Stomach (tissue), 9 donors: Measurements from ENCODE around the gene CDYL. TPM values are rescaled to one million over a fixed set of nuclear protein-coding genes. Genes with fewer than 3 reads are reported as not detected.
A peak's percentile ranks its signal among the peaks of the same experiment; 100 is the strongest.

Experiments used
- DNase-seq, 2 donors: peaks; one replicate each; pipeline versions ENCODE4 v3.0.0 to v3.0.0-alpha.2; 2013 to 2019
- H3K27ac ChIP-seq, 5 donors: fragments of 200-600 bp in 4 of 5; sonication (generic) in 4 of 5; one replicate each; pipeline ENCODE4 v1.5.1; 2013 to 2019; ENCODE audit warnings: mild to moderate bottlenecking in 1 of 5, moderate library complexity in 1 of 5
- H3K27me3 ChIP-seq, 3 donors: fragments of 200-600 bp; sonication (generic); one replicate each; pipeline ENCODE4 v1.5.1; 2017 to 2019; ENCODE audit warnings: mixed run types in 1 of 3
- H3K36me3 ChIP-seq, 4 donors: fragments of 200-600 bp; sonication (generic); 1 replicate in 3 of 4; 2 replicates in 1 of 4; pipeline ENCODE4 v1.5.1; 2016 to 2019
- H3K4me1 ChIP-seq, 4 donors: fragments of 200-600 bp; sonication (generic); one replicate each; pipeline ENCODE4 v1.5.1; 2016 to 2019
- H3K4me3 ChIP-seq, 4 donors: fragments of 200-600 bp; sonication (generic) in 3 of 4; one replicate each; pipeline ENCODE4 v1.5.1; 2016 to 2019; ENCODE audit warnings: mild to moderate bottlenecking in 1 of 4
- H3K9me3 ChIP-seq, 4 donors: fragments of 200-600 bp; sonication (generic); one replicate each; pipeline ENCODE4 v1.5.1; 2016 to 2019
- EP300 ChIP-seq: sonication (generic); formaldehyde crosslinking; IDR thresholded peaks from one replicate; pipeline ENCODE4 v1.6.1; 2017; ENCODE audit warnings: antibody characterized with exemption
- POLR2A ChIP-seq, 4 donors: fragments of 450-650 bp; IDR thresholded peaks; one replicate each; pipeline ENCODE4 v1.6.1; 2016; ENCODE audit warnings: antibody characterized with exemption in 4 of 4, control low read depth in 2 of 4, mild to moderate bottlenecking in 1 of 4, moderate library complexity in 1 of 4
- POLR2AphosphoS5 ChIP-seq, 3 donors: sonication (generic); formaldehyde crosslinking; IDR thresholded peaks; one replicate each; pipeline ENCODE4 v1.6.1; 2016; ENCODE audit warnings: antibody characterized with exemption in 3 of 3
- WGBS, 5 donors: extraction: QIAGEN DNeasy Blood & Tissue Kit in 3 of 5; methylation state at CpG; one replicate each; pipeline versions ENCODE4 v1.1.5 to v1.1.7; 2013 to 2018; 5-methylcytosine and 5-hydroxymethylcytosine counted together
- intact Hi-C: fragments of 100-400 bp; cut with DNase I; formaldehyde crosslinking; loops from one replicate; pipeline ENCODE4 v1.15.1; 2023; ENCODE audit warnings: low total_unique reads
- polyA plus RNA-seq, 3 donors: library from polyadenylated mRNA; stranded (reverse); fragments of 200-250 nt; gene quantifications; one replicate each; pipeline ENCODE4 v1.2.3, GENCODE V29; 2013
- total RNA-seq, 5 donors: library from RNA; depleted of rRNA; stranded (reverse); fragments of >200 nt; gene quantifications; one replicate each; pipeline versions ENCODE4 v1.1.0 to v1.2.3, GENCODE V29; 2014 to 2016
- TF ChIP-seq, protein P1 (sequence below), 7 experiments: fragments of 450-650 bp in 4 of 7; fragments of 200-600 bp in 3 of 7; sonication (generic) in 3 of 7; IDR thresholded peaks; one replicate each; pipeline ENCODE4 v1.5.1; 2016 to 2019; ENCODE audit warnings: antibody characterized with exemption in 7 of 7, control low read depth in 2 of 7, mild to moderate bottlenecking in 1 of 7
- donor health status: healthy with polysubstance abuse.
- donor health status: Bipolar disorder and iron deficiency.
- donor health status: healthy.

CDYL gene
- total and polyA plus RNA-seq, 8 donors: 6.2 to 226 (median 18.4) TPM

DNA sequence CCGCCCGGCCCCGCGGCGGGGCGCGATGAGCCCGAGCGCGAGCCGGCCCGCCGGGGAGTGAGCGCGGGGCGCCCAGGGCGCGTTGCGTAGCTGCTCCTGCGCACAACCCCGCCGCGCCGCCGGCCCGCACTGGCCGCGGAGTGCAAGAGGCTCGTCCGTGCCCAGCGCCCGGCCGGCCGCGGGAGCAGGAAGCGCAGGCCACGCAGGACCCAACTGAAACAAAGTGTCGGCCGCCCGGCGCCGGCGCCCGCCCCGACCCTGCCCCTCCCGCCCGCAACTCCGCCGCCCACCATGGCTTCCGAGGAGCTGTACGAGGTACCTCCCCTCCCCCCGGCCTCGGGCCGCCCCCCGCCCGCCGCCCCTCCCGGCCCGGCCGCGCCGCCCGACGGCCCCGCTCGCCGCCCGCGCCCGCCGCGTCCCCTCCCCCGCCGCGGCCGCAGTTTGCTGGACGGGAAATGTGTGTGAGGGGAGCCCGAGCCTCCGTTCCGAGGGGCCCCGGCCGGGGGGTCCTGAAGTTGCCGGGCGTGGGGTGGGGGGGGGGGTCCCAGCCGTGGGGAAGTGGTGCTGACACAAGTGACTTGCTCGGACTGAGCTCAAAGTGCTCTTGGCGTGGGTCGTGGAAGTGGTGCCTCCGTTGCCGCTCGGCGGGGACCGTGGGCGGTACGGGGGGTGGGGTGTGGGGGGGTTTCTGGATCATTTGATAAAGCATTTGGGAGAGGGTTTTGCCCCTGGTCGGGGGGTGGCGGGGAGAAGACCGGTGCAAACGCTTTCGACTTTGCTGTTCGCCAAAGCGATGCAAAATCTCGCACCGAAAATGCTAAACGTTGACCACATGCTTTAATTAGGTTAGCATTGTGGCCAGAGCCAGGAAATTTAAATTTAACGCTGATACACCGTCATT lies 539 bp downstream of the CDYL start:
- peak in 1 of 2 donors; percentile 79 for DNase-seq
- intact Hi-C loops: no loop called here
- Histone ChIP-seq H3K36me3 (no peaks in the 10 kb centered on the region), H3K4me3 (peak overlapping the region; percentile 67 to 81 (median 72)), H3K4me1 (peaks cover 8 to 56% (median 24%) of the 10 kb centered on the region in 4 donors), H3K27ac (peak overlapping the region; percentile 74 to 96 (median 91)), H3K27me3 (no peaks in the 10 kb centered on the region), H3K9me3 (no peaks in the 10 kb centered on the region)
- TF ChIP-seq POLR2AphosphoS5 (IDR thresholded peaks at IDR 0.05) (peak in 1 of 3 donors; percentile 2), POLR2A (IDR thresholded peaks at IDR 0.05) (no peak)
- WGBS, 5 donors: 0 to 1% (median 1%) methylated on average over 12 to 106 of the region's 107 CpGs

DNA sequence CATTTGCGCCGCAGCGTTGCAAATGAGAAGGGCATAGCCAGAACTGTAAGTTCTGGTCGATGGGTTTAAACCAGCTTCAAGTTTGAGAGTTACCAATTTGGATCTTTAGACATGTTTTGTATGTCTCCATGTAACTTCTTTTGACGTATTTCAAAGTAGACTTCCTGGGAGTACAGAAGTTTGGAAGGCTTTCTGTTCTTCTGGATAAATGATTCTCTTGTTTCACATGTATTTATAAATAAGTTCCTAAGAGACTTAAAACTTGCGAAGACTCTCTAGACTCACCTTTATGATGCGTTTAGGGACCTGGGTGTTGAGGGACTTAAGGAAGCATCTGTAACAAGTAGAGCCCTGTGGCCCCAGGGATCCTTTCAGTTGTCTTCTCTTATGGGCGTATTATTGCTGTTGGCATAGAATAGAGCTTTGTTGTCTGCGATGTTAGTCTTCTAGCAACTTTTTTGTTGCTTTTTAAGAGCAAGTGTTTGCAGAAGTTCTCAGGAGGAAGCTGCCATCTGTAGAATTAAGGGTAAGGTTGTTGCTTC lies 1.3 kb downstream of the CDYL start:
- 10 to 16% (median 14%) methylated on average over 9 of the region's 9 CpGs for WGBS, 5 donors
- DNase-seq: no peak
- intact Hi-C loops: no loop called here
- Histone ChIP-seq H3K27me3 (no peaks in the 10 kb centered on the region), H3K36me3 (no peaks in the 10 kb centered on the region), H3K4me1 (peaks cover 8 to 64% (median 29%) of the 10 kb centered on the region in 4 donors), H3K4me3 (peak overlapping the region; percentile 67 to 81 (median 72)), H3K27ac (peak overlapping the region in 3 of 5 donors; percentile 79 to 93 (median 91)), H3K9me3 (no peaks in the 10 kb centered on the region)
- TF ChIP-seq POLR2AphosphoS5 (IDR thresholded peaks at IDR 0.05) (no peak), EP300 (no peak), POLR2A (IDR thresholded peaks at IDR 0.05) (no peak)
- TF ChIP-seq, protein P1, sequence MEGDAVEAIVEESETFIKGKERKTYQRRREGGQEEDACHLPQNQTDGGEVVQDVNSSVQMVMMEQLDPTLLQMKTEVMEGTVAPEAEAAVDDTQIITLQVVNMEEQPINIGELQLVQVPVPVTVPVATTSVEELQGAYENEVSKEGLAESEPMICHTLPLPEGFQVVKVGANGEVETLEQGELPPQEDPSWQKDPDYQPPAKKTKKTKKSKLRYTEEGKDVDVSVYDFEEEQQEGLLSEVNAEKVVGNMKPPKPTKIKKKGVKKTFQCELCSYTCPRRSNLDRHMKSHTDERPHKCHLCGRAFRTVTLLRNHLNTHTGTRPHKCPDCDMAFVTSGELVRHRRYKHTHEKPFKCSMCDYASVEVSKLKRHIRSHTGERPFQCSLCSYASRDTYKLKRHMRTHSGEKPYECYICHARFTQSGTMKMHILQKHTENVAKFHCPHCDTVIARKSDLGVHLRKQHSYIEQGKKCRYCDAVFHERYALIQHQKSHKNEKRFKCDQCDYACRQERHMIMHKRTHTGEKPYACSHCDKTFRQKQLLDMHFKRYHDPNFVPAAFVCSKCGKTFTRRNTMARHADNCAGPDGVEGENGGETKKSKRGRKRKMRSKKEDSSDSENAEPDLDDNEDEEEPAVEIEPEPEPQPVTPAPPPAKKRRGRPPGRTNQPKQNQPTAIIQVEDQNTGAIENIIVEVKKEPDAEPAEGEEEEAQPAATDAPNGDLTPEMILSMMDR (IDR thresholded peaks at IDR 0.05): no peak

DNA sequence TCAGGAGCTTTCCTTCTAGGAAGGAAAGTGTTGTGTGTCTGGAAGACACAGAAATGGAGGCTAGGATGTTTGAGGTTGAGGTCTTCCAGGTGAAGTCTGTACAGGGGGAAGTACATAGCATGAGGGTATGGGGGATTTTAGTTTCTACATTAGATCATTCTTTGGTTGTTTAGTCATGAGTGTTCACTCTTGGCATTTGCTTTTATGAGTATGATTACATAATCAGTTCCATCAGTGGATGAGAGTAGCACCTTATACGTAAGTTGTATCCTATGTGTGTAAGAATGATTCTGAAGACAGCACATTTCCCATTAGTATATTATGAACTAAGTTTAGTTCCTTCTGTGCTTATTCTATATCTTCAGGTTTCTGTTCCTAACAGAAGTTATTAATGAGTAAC lies 1.9 kb downstream of the CDYL start:
- Histone ChIP-seq H3K36me3 (no peaks in the 10 kb centered on the region), H3K4me1 (peaks cover 8 to 68% (median 30%) of the 10 kb centered on the region in 4 donors), H3K27me3 (no peaks in the 10 kb centered on the region), H3K27ac (peak overlapping the region in 1 of 5 donors; percentile 91), H3K9me3 (no peaks in the 10 kb centered on the region), H3K4me3 (peak overlapping the region in 2 of 4 donors; percentile 67 to 74)
- intact Hi-C loops: no loop called here
- no peak for DNase-seq
- 80 to 95% (median 89%) methylated on average over 1 of the region's 1 CpG for WGBS, 5 donors
- TF ChIP-seq, protein P1 (IDR thresholded peaks at IDR 0.05): no peak
- TF ChIP-seq POLR2A (IDR thresholded peaks at IDR 0.05): no peak
- no peak for TF ChIP-seq POLR2AphosphoS5 (IDR thresholded peaks at IDR 0.05)
- no peak for TF ChIP-seq EP300

DNA sequence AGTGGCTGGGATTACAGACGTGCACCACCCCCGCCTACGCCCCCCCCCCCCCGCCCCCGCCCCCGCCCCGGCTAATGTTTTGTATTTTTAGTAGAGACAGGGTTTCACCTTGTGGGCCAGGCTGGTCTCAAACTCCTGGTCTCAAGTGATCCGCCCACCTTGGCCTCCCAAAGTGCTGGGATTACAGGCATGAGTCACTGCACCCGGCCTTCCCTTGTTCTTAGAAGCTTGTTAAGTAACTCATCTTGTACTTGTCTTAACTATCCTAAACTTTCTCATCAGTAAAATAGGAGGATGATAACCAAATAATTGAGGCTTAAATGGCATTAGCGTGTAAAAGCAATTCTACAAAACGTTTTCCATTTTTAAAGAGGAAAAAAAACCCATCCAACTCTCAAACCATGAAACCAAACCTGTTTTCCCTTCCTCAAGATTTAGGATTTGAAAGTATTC lies 4.2 kb downstream of the CDYL start:
- Histone ChIP-seq H3K4me3 (no peak overlapping the region), H3K27me3 (no peaks in the 10 kb centered on the region), H3K4me1 (peaks cover 8 to 60% (median 23%) of the 10 kb centered on the region in 4 donors), H3K36me3 (no peaks in the 10 kb centered on the region), H3K27ac (no peak overlapping the region), H3K9me3 (no peaks in the 10 kb centered on the region)
- intact Hi-C loops: loop anchor here (10.0 kb wide), 1 partner anchor 154 kb away; no protein-coding TSS in a partner anchor
- DNase-seq: no peak
- no peak for TF ChIP-seq EP300
- 33 to 64% (median 46%) methylated on average over 9 to 11 of the region's 11 CpGs for WGBS, 5 donors

DNA sequence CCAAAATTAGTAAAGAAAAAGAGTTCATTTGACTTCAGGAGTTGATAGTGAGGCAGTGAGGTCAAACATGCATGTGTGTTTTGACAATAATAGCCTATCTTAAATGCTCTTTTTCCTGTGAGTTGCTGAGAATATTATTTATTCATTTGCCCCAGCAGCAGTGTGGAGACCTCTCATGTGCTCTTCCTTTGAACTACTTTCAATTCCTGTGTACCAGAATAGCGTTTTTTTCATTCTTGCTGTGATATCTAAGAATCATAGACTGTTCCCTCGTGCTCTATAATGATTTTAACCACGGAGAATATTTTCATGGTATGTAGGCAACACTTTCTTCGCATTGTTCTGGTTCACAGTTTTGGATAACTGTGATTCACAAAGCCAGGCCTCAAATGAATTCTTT lies 5.2 kb downstream of the CDYL start:
- no peak for TF ChIP-seq POLR2AphosphoS5 (IDR thresholded peaks at IDR 0.05)
- TF ChIP-seq POLR2A (IDR thresholded peaks at IDR 0.05): no peak
- Histone ChIP-seq H3K4me1 (peaks cover 8 to 70% (median 27%) of the 10 kb centered on the region in 4 donors), H3K9me3 (no peaks in the 10 kb centered on the region), H3K36me3 (no peaks in the 10 kb centered on the region), H3K27ac (no peak overlapping the region), H3K4me3 (no peak overlapping the region), H3K27me3 (no peaks in the 10 kb centered on the region)
- WGBS, 5 donors: 63 to 75% (median 65%) methylated on average over 4 of the region's 4 CpGs
- no peak for DNase-seq
- intact Hi-C loops: loop anchor here (10.0 kb wide), 1 partner anchor 153 kb away; no protein-coding TSS in a partner anchor
